H1 (cell line): ENCODE data around the gene TNIK.

Experiments
- CEBPB ChIP-seq: IDR thresholded peaks from 2 replicates; pipeline ENCODE4 v1.6.1; 2012; ENCODE audit warnings: low read depth, low read length
- CTCF ChIP-seq, 3 experiments: IDR thresholded peaks; 1 replicate in 2 of 3; 2 replicates in 1 of 3; pipeline versions ENCODE4 v1.5.1 to v1.6.1; 2011; ENCODE audit warnings: low read length in 3 of 3, mild to moderate bottlenecking in 3 of 3, inconsistent platforms in 2 of 3, low read depth in 1 of 3, moderate library complexity in 1 of 3; ENCODE audit not compliant: insufficient read depth in 1 of 3; ENCODE audit errors: control extremely low read depth in 1 of 3
- EP300 ChIP-seq, 2 experiments: IDR thresholded peaks; 1 replicate in 1 of 2; 2 replicates in 1 of 2; pipeline ENCODE4 v1.6.1; 2011 to 2012; ENCODE audit warnings: low read depth in 2 of 2, low read length in 2 of 2, mild to moderate bottlenecking in 2 of 2, borderline replicate concordance in 1 of 2, inconsistent platforms in 1 of 2, moderate library complexity in 1 of 2
- POLR2A ChIP-seq, 2 experiments: IDR thresholded peaks; 1 replicate in 1 of 2; 2 replicates in 1 of 2; pipeline ENCODE4 v1.6.1; 2011; ENCODE audit warnings: low read depth in 2 of 2, low read length in 2 of 2, mild to moderate bottlenecking in 2 of 2; ENCODE audit errors: control extremely low read depth in 1 of 2
- POLR2AphosphoS5 ChIP-seq: IDR thresholded peaks from 2 replicates; pipeline ENCODE4 v1.6.1; 2011; ENCODE audit warnings: low read depth, low read length
- TAF1 ChIP-seq: IDR thresholded peaks from 2 replicates; pipeline ENCODE4 v1.6.1; 2011; ENCODE audit warnings: mild to moderate bottlenecking, low read depth, low read length

GRCh38 chr3:171491361-171491760 lies 31.2 kb upstream of the TNIK start:
- no peak for TF ChIP-seq CTCF (IDR thresholded peaks at IDR 0.05; ENCODE audit: control extremely low read depth in 1 of 3, insufficient read depth in 1 of 3, low read depth in 1 of 3, low read length in 3 of 3)
- TF ChIP-seq EP300 (IDR thresholded peaks at IDR 0.05; ENCODE audit: borderline replicate concordance in 1 of 2, low read depth in 2 of 2, low read length in 2 of 2) = no peak
- no peak for TF ChIP-seq POLR2AphosphoS5
- no peak for TF ChIP-seq CEBPB
- TF ChIP-seq POLR2A (IDR thresholded peaks at IDR 0.05; ENCODE audit: control extremely low read depth in 1 of 2, low read depth in 2 of 2, low read length in 2 of 2) = no peak
- no peak for TF ChIP-seq TAF1
